ENCODE measurements around the gene NUMB.

The NUMB gene

DNA sequence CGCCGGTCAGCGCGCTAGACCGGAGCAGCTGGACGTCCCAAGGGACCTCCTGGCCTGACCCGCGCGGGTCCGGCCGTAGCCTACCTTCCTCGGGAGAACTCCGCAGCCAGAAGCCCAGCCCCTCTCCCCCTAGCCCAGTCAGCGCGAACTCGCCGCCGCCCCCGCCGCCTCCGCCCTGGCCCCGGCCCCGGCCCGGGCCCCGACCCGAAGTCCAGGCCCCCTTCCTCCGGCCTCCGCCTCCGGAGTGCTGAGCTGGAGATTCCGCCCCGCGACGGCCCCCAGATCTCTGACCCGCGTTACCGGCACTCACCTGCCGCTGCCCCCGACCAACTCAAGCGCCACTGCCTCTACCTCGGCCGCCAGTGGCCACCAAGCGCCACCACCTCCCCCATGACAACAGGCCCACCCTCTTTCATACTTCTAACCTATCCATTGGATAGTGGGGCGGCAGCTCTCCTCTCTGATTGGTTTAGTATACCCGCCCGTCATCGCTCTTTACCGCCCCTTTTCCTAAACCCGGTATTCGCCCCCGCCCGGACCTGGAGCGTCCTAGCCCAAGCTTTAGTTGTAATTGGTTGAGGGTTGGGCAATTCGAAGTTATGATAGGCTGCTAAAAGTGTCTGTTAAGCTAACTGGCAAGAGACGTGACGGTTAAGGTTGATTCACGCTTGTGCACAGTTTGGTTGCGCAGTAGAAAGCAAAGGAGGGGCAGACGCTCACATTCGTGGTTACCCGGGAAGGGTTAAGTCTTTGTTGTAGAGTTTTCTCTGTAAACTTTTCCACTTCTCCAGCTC lies at the start of gene NUMB:
Gene NUMB (minus strand): TSS at position 364 of the 794 bp plus-strand sequence. CDS start 102,795 bp downstream, outside the sequence.
- DNase-seq (ENCODE audit: low read depth, low spot score): peak; percentile 99

- DNase-seq (ENCODE audit: low read depth, low spot score): no peak
These were observed 45.3 kb upstream of the NUMB start for GRCh38 chr14:73503648-73504047.

DNA sequence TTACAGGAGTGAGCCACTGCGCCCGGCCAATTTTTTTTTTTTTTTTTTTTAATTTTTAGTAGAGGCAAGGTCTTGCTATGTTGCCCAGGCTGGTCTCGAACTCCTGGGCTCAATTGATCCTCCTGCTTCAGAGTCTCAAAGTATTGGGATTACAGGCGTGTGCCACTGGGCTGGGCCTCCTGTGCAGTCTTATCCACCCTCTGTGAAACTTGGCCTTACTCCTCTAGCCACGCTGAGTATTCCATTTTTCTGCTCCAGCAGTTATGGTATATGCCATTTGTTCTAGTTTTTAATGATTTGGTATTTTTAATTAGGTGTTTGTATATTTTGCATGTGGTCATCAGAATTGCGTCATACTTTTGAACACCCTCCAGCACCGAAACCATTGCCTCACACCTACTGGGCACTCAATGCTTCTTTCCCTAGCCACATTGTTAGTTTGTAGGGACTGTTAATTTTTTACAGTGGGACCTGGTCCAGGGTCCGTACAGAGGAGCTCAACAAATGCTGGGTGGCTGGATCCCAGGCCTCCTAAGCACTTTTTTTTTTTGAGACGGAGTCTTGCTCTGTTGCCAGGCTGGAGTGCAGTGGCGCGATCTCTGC lies 43.8 kb upstream of the NUMB start:
- DNase-seq (ENCODE audit: low read depth, low spot score): no peak

DNA sequence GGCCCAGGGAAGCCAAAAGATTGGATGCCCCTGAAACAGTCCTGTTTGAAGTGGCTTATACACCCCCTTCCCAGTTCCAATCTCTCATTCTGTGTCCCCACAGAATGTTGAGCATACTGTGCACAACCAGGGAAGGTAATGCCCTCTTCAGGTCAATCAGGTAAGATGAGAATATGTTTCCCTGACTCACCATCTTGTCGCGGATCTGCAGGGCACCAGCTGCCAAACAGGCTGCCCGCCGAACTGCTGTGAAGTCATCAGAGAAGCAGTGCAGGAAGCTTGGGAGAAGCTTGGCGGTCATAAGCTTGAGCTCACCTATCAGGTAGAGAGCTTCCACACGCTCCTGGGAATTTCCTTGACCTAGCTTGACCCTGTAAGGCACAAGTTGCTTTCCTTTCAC lies 42.0 kb upstream of the NUMB start:
- DNase-seq (ENCODE audit: low read depth, low spot score): no peak

GRCh38 chr14:73494593-73494992 lies 36.2 kb upstream of the NUMB start:
- no peak for DNase-seq (ENCODE audit: low read depth, low spot score)

GRCh38 chr14:73492670-73493069 lies 34.3 kb upstream of the NUMB start:
- DNase-seq (ENCODE audit: low read depth, low spot score): no peak

GRCh38 chr14:73492043-73492552 lies 33.8 kb upstream of the NUMB start:
- DNase-seq (ENCODE audit: low read depth, low spot score): no peak

DNA sequence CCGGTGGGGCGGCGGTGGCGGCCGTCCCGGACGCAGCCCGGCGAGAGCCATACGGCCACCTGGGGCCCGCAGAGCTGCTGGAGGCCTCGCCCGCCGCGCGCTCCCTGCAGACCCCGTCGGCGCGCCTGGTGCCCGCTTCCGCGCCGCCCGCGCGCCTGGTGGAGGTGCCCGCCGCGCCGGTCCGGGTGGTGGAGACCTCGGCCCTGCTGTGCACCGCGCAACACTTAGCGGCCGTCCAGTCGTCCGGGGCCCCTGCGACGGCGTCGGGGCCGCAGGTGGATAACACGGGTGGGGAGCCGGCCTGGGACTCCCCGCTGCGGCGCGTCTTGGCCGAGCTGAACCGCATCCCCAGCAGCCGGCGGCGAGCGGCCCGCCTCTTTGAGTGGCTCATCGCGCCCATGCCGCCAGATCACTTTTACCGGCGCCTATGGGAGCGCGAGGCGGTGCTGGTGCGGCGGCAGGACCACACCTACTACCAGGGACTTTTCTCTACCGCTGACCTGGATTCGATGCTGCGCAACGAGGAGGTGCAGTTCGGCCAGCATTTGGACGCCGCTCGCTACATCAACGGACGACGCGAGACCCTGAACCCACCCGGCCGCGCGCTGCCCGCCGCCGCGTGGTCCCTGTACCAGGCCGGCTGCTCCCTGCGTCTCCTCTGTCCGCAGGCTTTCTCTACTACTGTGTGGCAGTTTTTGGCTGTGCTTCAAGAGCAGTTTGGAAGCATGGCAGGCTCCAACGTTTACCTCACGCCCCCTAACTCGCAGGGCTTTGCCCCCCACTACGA lies 33.1 kb upstream of the NUMB start:
- no peak for DNase-seq (ENCODE audit: low read depth, low spot score)

DNA sequence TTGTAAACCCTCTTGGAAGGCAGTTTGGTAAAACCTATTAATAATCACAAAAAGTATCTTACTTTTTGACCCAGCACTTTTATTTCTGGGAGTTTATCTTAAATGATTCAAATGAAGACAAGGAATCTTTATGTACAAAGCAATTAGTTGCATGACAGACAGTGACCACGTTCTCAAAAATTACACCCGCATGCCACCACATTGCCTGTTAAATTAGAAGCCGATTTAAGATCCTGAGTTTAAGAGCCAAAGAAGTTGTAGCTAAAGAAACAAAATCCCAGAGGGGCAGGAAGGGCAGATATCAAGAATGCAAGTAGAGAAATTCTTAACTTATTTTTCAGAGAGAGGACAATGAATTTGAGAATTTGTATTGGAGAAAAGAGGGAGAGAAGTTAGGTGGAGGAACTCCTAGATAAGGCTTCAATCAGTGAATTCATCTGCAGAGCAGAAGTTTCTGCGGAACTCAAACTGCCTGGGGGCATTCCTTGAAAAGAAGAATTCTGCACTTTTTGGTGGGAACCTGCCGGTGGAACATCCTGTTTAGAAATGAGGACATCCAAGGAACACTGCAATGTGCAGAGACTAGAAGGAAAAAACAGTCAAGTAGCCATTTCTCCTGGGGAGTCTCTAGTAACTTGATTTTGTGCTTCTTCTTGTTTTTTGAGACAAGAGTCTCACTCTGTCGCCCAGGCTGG lies 31.3 kb upstream of the NUMB start:
- DNase-seq (ENCODE audit: low read depth, low spot score): no peak

DNA sequence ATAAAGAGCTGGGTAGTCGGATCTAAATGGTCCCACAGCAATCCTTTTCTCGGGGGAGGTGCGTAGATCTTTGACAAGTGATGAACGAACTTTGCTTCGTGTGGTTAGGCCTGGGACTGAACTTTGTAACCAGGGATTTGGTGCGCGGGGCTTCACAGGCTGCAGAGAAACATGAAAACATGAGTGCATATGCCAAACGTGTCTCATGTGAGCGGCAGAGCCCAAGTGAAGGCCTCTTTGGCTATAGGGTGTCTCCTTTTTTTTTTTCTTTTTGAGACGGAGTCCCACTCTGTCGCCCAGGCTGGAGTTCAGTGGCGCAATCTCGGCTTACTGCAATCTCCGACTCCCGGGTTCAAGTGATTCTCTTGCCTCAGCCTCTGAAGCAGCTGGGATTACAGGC lies 20.3 kb upstream of the NUMB start:
- DNase-seq (ENCODE audit: low read depth, low spot score): no peak

- DNase-seq (ENCODE audit: low read depth, low spot score): no peak
These were observed 19.4 kb upstream of the NUMB start for GRCh38 chr14:73477618-73478266.

DNA sequence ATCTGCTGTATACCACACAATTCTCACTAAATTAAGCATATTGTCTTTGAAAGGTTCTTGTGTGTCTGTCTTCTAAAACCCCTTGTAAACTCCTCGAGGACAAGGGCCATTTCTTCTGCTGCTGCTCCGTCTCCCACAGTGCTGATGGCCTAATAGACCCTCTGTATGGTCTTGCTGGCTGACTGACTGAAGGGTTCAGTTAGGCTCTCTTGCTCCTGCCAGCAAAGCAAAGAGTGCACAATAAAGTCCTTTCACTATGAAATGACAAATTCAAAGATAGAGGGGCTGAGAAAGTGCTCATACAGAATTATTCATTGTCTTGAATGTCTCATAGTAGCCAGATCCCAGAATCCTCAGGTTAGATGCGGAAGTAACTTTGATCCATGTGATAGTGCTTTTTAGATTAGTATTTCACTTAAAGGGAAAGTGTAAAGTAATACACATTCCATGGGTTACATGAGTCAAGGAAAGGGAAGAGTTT lies 18.1 kb upstream of the NUMB start:
- DNase-seq (ENCODE audit: low read depth, low spot score): no peak

DNA sequence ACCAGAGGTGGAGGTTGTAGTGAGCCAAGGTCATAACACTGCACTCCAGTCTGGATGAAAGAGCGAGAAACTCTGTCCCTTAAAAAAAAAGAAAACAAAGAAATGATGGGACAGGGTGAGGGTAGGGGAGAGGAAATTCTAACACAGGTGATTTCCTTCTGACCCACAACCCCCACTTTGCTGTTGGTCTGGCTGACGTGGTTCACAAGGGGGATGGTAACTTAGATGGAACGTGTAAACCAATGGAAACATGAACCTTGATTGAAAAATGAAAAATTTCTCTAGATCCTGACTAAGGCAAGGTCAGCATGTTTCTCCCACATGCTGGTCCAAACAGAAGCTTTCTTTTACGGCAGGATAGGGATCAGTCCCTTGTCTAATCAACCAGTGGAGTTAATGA lies 16.6 kb upstream of the NUMB start:
- no peak for DNase-seq (ENCODE audit: low read depth, low spot score)

GRCh38 chr14:73472185-73473114 lies 14.1 kb upstream of the NUMB start:
- DNase-seq (ENCODE audit: low read depth, low spot score): no peak

DNA sequence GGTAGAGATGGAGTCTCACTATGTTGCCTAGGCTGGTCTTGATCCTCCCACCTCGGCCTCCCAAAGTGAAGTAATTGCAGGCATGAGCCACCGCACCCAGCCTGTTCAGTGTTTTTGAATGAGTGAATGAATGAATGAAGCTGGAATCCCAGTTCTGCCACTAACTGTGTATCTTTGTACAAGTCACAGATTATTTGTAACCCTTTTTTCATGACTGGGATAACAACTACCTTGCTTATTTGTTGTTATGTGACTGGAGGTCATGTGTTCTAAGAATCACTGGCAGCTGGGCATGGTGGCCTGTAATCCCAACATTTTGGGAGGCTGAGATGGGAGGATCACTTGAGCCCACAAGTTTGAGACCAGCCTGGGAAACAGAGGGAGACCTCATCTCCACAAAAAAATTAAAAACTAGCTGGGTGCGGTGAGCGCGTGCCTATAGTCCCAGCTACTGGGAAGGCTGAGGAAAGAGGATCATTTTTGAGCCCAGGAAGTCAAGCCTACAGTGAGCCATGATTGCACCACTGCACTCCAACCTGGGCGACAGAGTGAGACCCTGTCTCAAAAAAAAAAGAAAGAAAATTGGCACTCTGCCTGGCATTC lies 13.3 kb upstream of the NUMB start:
- DNase-seq (ENCODE audit: low read depth, low spot score): no peak

- DNase-seq (ENCODE audit: low read depth, low spot score): no peak
These were observed 10.6 kb upstream of the NUMB start for GRCh38 chr14:73468828-73469375.

DNA sequence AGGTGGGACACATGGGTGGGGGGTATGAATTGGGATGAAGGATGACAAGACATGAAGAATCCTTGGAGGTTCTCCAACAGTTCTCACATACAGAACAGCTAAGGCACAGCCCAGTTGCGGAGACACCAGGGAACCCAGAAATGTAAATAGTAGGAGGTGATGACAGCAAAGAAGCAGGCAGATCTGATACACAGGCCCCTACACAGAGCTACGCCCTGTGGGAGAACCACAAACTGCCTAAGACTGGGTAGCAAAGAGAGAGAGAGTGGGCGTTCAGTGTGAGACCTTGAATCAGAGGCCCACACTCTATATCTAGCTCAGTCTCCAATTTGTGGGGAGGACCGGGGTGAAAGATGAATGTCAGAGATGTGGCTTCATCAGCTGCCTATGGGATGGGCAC lies 9.5 kb upstream of the NUMB start:
- no peak for DNase-seq (ENCODE audit: low read depth, low spot score)

GRCh38 chr14:73467377-73467776 lies 9.0 kb upstream of the NUMB start:
- DNase-seq (ENCODE audit: low read depth, low spot score): no peak

GRCh38 chr14:73466861-73467260 lies 8.5 kb upstream of the NUMB start:
- DNase-seq (ENCODE audit: low read depth, low spot score): no peak

Data from brain pericyte (primary cell).